GM12892 (cell line): ENCODE measurements around the gene ZBTB7C.

Experiments
- POLR2A ChIP-seq: IDR thresholded peaks from 2 replicates; pipeline ENCODE4 v1.6.1; 2011; ENCODE audit warnings: low read depth, low read length, control low read depth
- POLR2AphosphoS5 ChIP-seq: IDR thresholded peaks from 2 replicates; pipeline ENCODE4 v1.6.1; 2011; ENCODE audit warnings: low read depth, low read length, control low read depth
- TAF1 ChIP-seq: IDR thresholded peaks from 2 replicates; pipeline ENCODE4 v1.6.1; 2011; ENCODE audit warnings: low read depth, mild to moderate bottlenecking, control low read depth, low read length, borderline replicate concordance

GRCh38 chr18:48106976-48107781, 302.0 kb downstream of the ZBTB7C start:
- TF ChIP-seq POLR2A (no peak), POLR2AphosphoS5 (no peak), TAF1 (no peak)
